ENCODE results near the gene MFSD12.
"Not testable (repeated sequence)": the region's sequence is repeated elsewhere in the genome, so short reads cannot be mapped to it uniquely, and the experiment has no call there.

The MFSD12 gene

GRCh38 chr19:3535235-3535535 is 22.2 kb downstream of the MFSD12 start:
- Histone ChIP-seq H3K4me1 (ENCODE audit: insufficient read depth, low read length) (no peaks in the 10 kb centered on the region), H3K9me3 (ENCODE audit: insufficient read depth, low read depth, low read length) (no peaks in the 10 kb centered on the region), H3K4me3 (ENCODE audit: low read length) (no peak overlapping the region), H3K27me3 (ENCODE audit: insufficient read depth, low read length) (no peaks in the 10 kb centered on the region), H3K9ac (ENCODE audit: low read depth, low read length) (no peak overlapping the region), H3K27ac (ENCODE audit: low read depth, low read length) (no peak overlapping the region), H3K36me3 (ENCODE audit: insufficient read depth, low read length) (peaks cover 56% of the 10 kb centered on the region)
- WGBS = 93% methylated on average over 9 of the region's 9 CpGs

- H3K27me3 ChIP-seq (ENCODE audit: insufficient read depth, low read length) = no peaks in the 10 kb centered on the region
- H3K4me1 ChIP-seq (ENCODE audit: insufficient read depth, low read length) = no peaks in the 10 kb centered on the region
- peaks cover 56% of the 10 kb centered on the region for H3K36me3 ChIP-seq (ENCODE audit: insufficient read depth, low read length)
- no peak overlapping the region for H3K4me3 ChIP-seq (ENCODE audit: low read length)
- no peak overlapping the region for H3K9ac ChIP-seq (ENCODE audit: low read depth, low read length)
- 95% methylated on average over 38 of the region's 38 CpGs for WGBS
- H3K27ac ChIP-seq (ENCODE audit: low read depth, low read length) = no peak overlapping the region
- no peaks in the 10 kb centered on the region for H3K9me3 ChIP-seq (ENCODE audit: insufficient read depth, low read depth, low read length)
Observed at GRCh38 chr19:3534375-3535234, 22.8 kb downstream of the MFSD12 start.

- Histone ChIP-seq H3K9ac (ENCODE audit: low read depth, low read length) (no peak overlapping the region), H3K9me3 (ENCODE audit: insufficient read depth, low read depth, low read length) (no peaks in the 10 kb centered on the region), H3K27ac (ENCODE audit: low read depth, low read length) (no peak overlapping the region), H3K4me3 (ENCODE audit: low read length) (no peak overlapping the region), H3K36me3 (ENCODE audit: insufficient read depth, low read length) (peaks cover 56% of the 10 kb centered on the region), H3K27me3 (ENCODE audit: insufficient read depth, low read length) (no peaks in the 10 kb centered on the region), H3K4me1 (ENCODE audit: insufficient read depth, low read length) (no peaks in the 10 kb centered on the region)
- WGBS = 96% methylated on average over 12 of the region's 12 CpGs
Observed at GRCh38 chr19:3533563-3534216, 23.7 kb downstream of the MFSD12 start.

GRCh38 chr19:3533033-3533432 is 24.4 kb downstream of the MFSD12 start:
- H3K27ac ChIP-seq (ENCODE audit: low read depth, low read length) = no peak overlapping the region
- peaks cover 60% of the 10 kb centered on the region for H3K36me3 ChIP-seq (ENCODE audit: insufficient read depth, low read length)
- no peaks in the 10 kb centered on the region for H3K4me1 ChIP-seq (ENCODE audit: insufficient read depth, low read length)
- no peak overlapping the region for H3K9ac ChIP-seq (ENCODE audit: low read depth, low read length)
- H3K4me3 ChIP-seq (ENCODE audit: low read length) = no peak overlapping the region
- WGBS = 96% methylated on average over 17 of the region's 17 CpGs
- H3K9me3 ChIP-seq (ENCODE audit: insufficient read depth, low read depth, low read length) = no peaks in the 10 kb centered on the region
- no peaks in the 10 kb centered on the region for H3K27me3 ChIP-seq (ENCODE audit: insufficient read depth, low read length)

GRCh38 chr19:3532154-3532786 is 25.1 kb downstream of the MFSD12 start:
- Histone ChIP-seq H3K4me3 (ENCODE audit: low read length) (no peak overlapping the region), H3K27me3 (ENCODE audit: insufficient read depth, low read length) (no peaks in the 10 kb centered on the region), H3K9ac (ENCODE audit: low read depth, low read length) (no peak overlapping the region), H3K9me3 (ENCODE audit: insufficient read depth, low read depth, low read length) (no peaks in the 10 kb centered on the region), H3K36me3 (ENCODE audit: insufficient read depth, low read length) (peaks cover 65% of the 10 kb centered on the region), H3K4me1 (ENCODE audit: insufficient read depth, low read length) (no peaks in the 10 kb centered on the region), H3K27ac (ENCODE audit: low read depth, low read length) (no peak overlapping the region)
- 95% methylated on average over 33 of the region's 33 CpGs for WGBS

- Histone ChIP-seq H3K27ac (ENCODE audit: low read depth, low read length) (no peak overlapping the region), H3K4me3 (ENCODE audit: low read length) (no peak overlapping the region), H3K9ac (ENCODE audit: low read depth, low read length) (no peak overlapping the region), H3K27me3 (ENCODE audit: insufficient read depth, low read length) (no peaks in the 10 kb centered on the region), H3K36me3 (ENCODE audit: insufficient read depth, low read length) (peaks cover 70% of the 10 kb centered on the region), H3K4me1 (ENCODE audit: insufficient read depth, low read length) (no peaks in the 10 kb centered on the region), H3K9me3 (ENCODE audit: insufficient read depth, low read depth, low read length) (no peaks in the 10 kb centered on the region)
- WGBS = 95% methylated on average over 29 of the region's 29 CpGs
Observed at GRCh38 chr19:3531716-3532115, 25.7 kb downstream of the MFSD12 start.

- H3K4me1 ChIP-seq (ENCODE audit: insufficient read depth, low read length) = no peaks in the 10 kb centered on the region
- no peak overlapping the region for H3K9ac ChIP-seq (ENCODE audit: low read depth, low read length)
- no peak overlapping the region for H3K4me3 ChIP-seq (ENCODE audit: low read length)
- no peak overlapping the region for H3K27ac ChIP-seq (ENCODE audit: low read depth, low read length)
- no peaks in the 10 kb centered on the region for H3K27me3 ChIP-seq (ENCODE audit: insufficient read depth, low read length)
- H3K9me3 ChIP-seq (ENCODE audit: insufficient read depth, low read depth, low read length) = no peaks in the 10 kb centered on the region
- WGBS = 96% methylated on average over 12 of the region's 12 CpGs
- peaks cover 63% of the 10 kb centered on the region for H3K36me3 ChIP-seq (ENCODE audit: insufficient read depth, low read length)
Observed at GRCh38 chr19:3530389-3530788, 27.0 kb downstream of the MFSD12 start.

GRCh38 chr19:3529299-3529698 is 28.1 kb downstream of the MFSD12 start:
- 96% methylated on average over 7 of the region's 7 CpGs for WGBS
- not testable (repeated sequence) for H3K4me3 ChIP-seq (ENCODE audit: low read length); H3K9ac ChIP-seq (ENCODE audit: low read depth, low read length); H3K27me3 ChIP-seq (ENCODE audit: insufficient read depth, low read length); H3K4me1 ChIP-seq (ENCODE audit: insufficient read depth, low read length); H3K27ac ChIP-seq (ENCODE audit: low read depth, low read length); H3K9me3 ChIP-seq (ENCODE audit: insufficient read depth, low read depth, low read length)
- H3K36me3 ChIP-seq (ENCODE audit: insufficient read depth, low read length) = peaks cover 60% of the 10 kb centered on the region

- H3K27ac ChIP-seq (ENCODE audit: low read depth, low read length) = no peak overlapping the region
- H3K36me3 ChIP-seq (ENCODE audit: insufficient read depth, low read length) = peaks cover 59% of the 10 kb centered on the region
- 95% methylated on average over 20 of the region's 20 CpGs for WGBS
- H3K4me1 ChIP-seq (ENCODE audit: insufficient read depth, low read length) = no peaks in the 10 kb centered on the region
- H3K9ac ChIP-seq (ENCODE audit: low read depth, low read length) = no peak overlapping the region
- no peaks in the 10 kb centered on the region for H3K27me3 ChIP-seq (ENCODE audit: insufficient read depth, low read length)
- H3K9me3 ChIP-seq (ENCODE audit: insufficient read depth, low read depth, low read length) = no peaks in the 10 kb centered on the region
- H3K4me3 ChIP-seq (ENCODE audit: low read length) = no peak overlapping the region
Observed at GRCh38 chr19:3528539-3529211, 28.7 kb downstream of the MFSD12 start.

GRCh38 chr19:3528080-3528479 is 29.3 kb downstream of the MFSD12 start:
- Histone ChIP-seq H3K27me3 (ENCODE audit: insufficient read depth, low read length) (no peaks in the 10 kb centered on the region), H3K9me3 (ENCODE audit: insufficient read depth, low read depth, low read length) (no peaks in the 10 kb centered on the region), H3K4me3 (ENCODE audit: low read length) (no peak overlapping the region), H3K9ac (ENCODE audit: low read depth, low read length) (no peak overlapping the region), H3K36me3 (ENCODE audit: insufficient read depth, low read length) (peaks cover 59% of the 10 kb centered on the region), H3K4me1 (ENCODE audit: insufficient read depth, low read length) (no peaks in the 10 kb centered on the region), H3K27ac (ENCODE audit: low read depth, low read length) (no peak overlapping the region)
- 97% methylated on average over 14 of the region's 14 CpGs for WGBS
